ENCODE results near the gene GPR150. TPM values are rescaled to one million over a fixed set of nuclear protein-coding genes. Genes with fewer than 3 reads are reported as not detected.

The GPR150 gene
- total RNA-seq, 2 experiments from 2014 or later = 0.60 to 0.75 TPM

DNA sequence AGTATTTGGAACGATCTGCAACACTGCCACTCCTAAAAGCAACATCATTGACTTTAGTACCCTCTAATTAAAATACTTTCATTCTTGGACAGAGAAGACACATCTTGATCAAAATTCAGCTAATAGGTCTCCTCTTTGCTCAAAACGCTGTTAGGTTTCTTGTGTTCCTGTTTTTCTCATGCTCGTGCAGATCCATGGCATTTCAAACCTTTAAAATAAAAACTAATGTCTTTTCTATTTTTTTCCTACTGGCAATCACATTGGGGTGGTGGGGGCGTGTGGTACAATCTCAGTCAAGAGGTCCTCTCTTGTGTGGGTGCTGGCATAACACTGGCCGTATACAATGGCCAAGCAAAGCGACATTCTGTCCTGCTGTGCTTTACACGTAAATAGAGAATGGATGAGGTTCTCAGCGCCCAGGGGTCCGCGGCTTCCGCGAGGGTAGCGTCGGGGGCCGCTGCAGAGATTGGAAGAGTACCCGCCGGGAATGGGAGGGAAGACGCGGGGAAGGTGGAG is 315 bp upstream of the GPR150 start:
- ATAC-seq (ENCODE audit: poor library complexity) (no peak), DNase-seq (no peak)
- H3K4me1 Mint-ChIP-seq (ENCODE audit: low read depth) = peaks cover 81% of the 10 kb centered on the region
- ChIA-PET CTCF (interaction anchor here (0.7 kb wide), 1 partner anchor 27 kb away, joined by 3 read pairs; the partner anchor contains the start of gene RFESD), POLR2A (interaction anchor here (5.1 kb wide), 1 partner anchor 12 kb away, joined by 73 read pairs; no protein-coding TSS in a partner anchor)
- Histone ChIP-seq H3K36me3 (ENCODE audit: insufficient read depth, low read length) (no peaks in the 10 kb centered on the region), H3K4me1 (ENCODE audit: insufficient read depth, low read length) (peaks cover 48% of the 10 kb centered on the region), H3K4me3 (ENCODE audit: low read length) (peak overlapping the region; percentile 83), H3K27ac (ENCODE audit: low read depth in 1 of 2, low read length in 2 of 2) (no peak overlapping the region), H3K9me3 (ENCODE audit: control insufficient read depth in 1 of 2, insufficient read depth in 1 of 2, low read length in 2 of 2) (peaks cover 0 to 1% of the 10 kb centered on the region in 2 experiments), H3K27me3 (ENCODE audit: control insufficient read depth in 1 of 2, insufficient read depth in 2 of 2, low read length in 2 of 2) (no peaks in the 10 kb centered on the region)
- peak overlapping the region; percentile 95 for H3K4me3 Mint-ChIP-seq
- intact Hi-C loops (cut with DNase I, micrococcal nuclease) = loop anchor here (2.0 kb wide), 2 partner anchors 63 to 65 kb away; partner anchors contain the start of genes ARSK (in 1 of the 2) and SKIC3 (in 1 of the 2)
- peak overlapping the region; percentile 69 for H3K27ac Mint-ChIP-seq
- TF ChIP-seq, protein P1, sequence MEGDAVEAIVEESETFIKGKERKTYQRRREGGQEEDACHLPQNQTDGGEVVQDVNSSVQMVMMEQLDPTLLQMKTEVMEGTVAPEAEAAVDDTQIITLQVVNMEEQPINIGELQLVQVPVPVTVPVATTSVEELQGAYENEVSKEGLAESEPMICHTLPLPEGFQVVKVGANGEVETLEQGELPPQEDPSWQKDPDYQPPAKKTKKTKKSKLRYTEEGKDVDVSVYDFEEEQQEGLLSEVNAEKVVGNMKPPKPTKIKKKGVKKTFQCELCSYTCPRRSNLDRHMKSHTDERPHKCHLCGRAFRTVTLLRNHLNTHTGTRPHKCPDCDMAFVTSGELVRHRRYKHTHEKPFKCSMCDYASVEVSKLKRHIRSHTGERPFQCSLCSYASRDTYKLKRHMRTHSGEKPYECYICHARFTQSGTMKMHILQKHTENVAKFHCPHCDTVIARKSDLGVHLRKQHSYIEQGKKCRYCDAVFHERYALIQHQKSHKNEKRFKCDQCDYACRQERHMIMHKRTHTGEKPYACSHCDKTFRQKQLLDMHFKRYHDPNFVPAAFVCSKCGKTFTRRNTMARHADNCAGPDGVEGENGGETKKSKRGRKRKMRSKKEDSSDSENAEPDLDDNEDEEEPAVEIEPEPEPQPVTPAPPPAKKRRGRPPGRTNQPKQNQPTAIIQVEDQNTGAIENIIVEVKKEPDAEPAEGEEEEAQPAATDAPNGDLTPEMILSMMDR (IDR thresholded peaks at IDR 0.05) = no peak
- peaks cover 5% of the 10 kb centered on the region for H3K36me3 Mint-ChIP-seq (ENCODE audit: low read depth)
- H3K9me3 Mint-ChIP-seq = no peaks in the 10 kb centered on the region
- no peaks in the 10 kb centered on the region for H3K27me3 Mint-ChIP-seq

DNA sequence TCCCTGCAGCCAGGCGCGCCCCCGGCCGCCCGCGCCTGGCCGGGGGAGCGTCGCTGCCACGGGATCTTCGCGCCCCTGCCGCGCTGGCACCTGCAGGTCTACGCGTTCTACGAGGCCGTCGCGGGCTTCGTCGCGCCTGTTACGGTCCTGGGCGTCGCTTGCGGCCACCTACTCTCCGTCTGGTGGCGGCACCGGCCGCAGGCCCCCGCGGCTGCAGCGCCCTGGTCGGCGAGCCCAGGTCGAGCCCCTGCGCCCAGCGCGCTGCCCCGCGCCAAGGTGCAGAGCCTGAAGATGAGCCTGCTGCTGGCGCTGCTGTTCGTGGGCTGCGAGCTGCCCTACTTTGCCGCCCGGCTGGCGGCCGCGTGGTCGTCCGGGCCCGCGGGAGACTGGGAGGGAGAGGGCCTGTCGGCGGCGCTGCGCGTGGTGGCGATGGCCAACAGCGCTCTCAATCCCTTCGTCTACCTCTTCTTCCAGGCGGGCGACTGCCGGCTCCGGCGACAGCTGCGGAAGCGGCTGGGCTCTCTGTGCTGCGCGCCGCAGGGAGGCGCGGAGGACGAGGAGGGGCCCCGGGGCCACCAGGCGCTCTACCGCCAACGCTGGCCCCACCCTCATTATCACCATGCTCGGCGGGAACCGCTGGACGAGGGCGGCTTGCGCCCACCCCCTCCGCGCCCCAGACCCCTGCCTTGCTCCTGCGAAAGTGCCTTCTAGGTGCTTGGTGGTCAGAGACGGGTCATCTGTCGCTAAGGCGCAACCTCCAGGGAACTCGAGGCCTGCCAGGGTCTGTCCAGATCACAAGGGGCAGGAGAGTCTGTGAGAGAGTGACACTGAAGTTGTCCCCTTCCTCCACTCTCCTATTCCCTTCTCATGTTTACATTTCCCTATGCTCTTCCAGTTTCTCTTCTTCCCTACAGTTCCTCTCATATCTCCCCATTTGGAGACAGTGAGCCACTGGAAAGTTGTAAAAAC is 1.3 kb downstream of the GPR150 start:
- Mint-ChIP-seq H3K4me1 (ENCODE audit: low read depth) (peaks cover 70% of the 10 kb centered on the region), H3K27ac (peak overlapping the region; percentile 68), H3K36me3 (ENCODE audit: low read depth) (no peaks in the 10 kb centered on the region), H3K4me3 (peak overlapping the region; percentile 88), H3K9me3 (no peaks in the 10 kb centered on the region), H3K27me3 (no peaks in the 10 kb centered on the region)
- intact Hi-C loops (cut with DNase I, micrococcal nuclease) = loop anchor here in 1 of 2 experiments (2.0 kb wide), 1 partner anchor 66 kb away; the partner anchor contains the start of genes ARSK and SKIC3
- H3K4me3 ChIP-seq (ENCODE audit: low read length) = peak overlapping the region; percentile 53
- ATAC-seq (ENCODE audit: poor library complexity) (peak; percentile 37), DNase-seq (peak; percentile 12 to 72 (median 37))
- no peaks in the 10 kb centered on the region for H3K36me3 ChIP-seq (ENCODE audit: insufficient read depth, low read length)
- H3K27ac ChIP-seq (ENCODE audit: low read depth in 1 of 2, low read length in 2 of 2) = peak overlapping the region; percentile 32 to 37
- CTCF ChIA-PET = interaction anchor here (1.2 to 2.2 kb wide), 2 partner anchors 14 to 26 kb away, joined by 3 to 8 read pairs; partner anchors contain the start of gene RFESD
- no peaks in the 10 kb centered on the region for H3K9me3 ChIP-seq (ENCODE audit: control insufficient read depth in 1 of 2, insufficient read depth in 1 of 2, low read length in 2 of 2)
- H3K27me3 ChIP-seq (ENCODE audit: control insufficient read depth in 1 of 2, insufficient read depth in 2 of 2, low read length in 2 of 2) = no peaks in the 10 kb centered on the region
- POLR2A ChIA-PET = interaction anchor here (0.8 to 5.5 kb wide), 7 partner anchors 10 to 1094 kb away, joined by 3 to 87 read pairs (median 11); partner anchors contain the start of genes ARSK, RFESD and SKIC3
- TF ChIP-seq, protein P1 (IDR thresholded peaks at IDR 0.05) = no peak
- H3K4me1 ChIP-seq (ENCODE audit: insufficient read depth, low read length) = peaks cover 48% of the 10 kb centered on the region
